Activated CD4-positive, CD25-positive, alpha-beta regulatory T cell treated with anti-CD3 and anti-CD28 coated beads, Interleukin-2, amount 50 U/mL, for 16 hours (primary cell): Measurements from ENCODE around the gene MATK.

Source experiments
- DNase-seq: peaks from one replicate; pipeline ENCODE4 v3.0.0-alpha.2; 2020; ENCODE audit warnings: low read depth, low spot score

Gene MATK

GRCh38 chr19:3785938-3786824 is at the start of gene MATK:
MATK (minus strand) TSS chr19:3786381; CDS start chr19:3785135, 1,246 bp downstream.
- no peak for DNase-seq

GRCh38 chr19:3835055-3835435 is 48.9 kb upstream of the MATK start:
- DNase-seq, result no peak

DNA sequence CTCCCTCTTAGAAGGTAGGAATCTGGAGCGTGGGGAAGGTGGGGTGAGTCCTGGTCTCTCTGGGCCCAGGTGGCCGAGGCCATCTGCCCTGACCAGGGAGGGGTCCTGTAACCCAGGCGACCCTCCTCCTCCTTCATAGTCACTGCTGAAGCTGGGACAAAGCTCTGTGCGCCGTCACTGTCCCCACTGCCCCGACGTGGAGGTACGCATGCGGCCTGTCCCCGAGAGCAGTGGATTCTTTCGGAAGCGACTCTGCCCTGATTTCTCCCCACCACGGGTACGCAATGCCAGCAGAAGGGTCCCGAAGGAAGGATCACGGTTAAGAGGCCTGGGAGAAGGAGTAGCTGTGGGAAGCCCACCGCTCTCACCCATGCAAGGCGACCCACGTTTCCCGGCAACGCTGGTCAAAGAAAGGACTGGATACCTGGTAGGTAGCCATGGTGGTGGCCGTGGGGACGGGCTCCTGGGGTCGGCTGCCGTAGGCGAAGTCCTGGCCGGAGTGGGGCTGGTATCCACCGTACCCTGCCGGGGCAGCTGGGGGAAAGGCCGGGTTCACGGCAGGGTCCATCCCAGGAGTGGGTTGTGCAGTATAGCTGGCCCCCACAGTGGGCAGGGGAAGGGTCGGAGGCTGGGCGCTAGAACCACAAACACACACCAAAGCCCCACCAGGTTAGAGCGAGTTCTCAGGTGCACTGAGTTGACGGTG is 48.3 kb upstream of the MATK start:
- DNase-seq, result no peak

GRCh38 chr19:3833578-3834348 is 47.6 kb upstream of the MATK start:
- DNase-seq, result no peak

DNA sequence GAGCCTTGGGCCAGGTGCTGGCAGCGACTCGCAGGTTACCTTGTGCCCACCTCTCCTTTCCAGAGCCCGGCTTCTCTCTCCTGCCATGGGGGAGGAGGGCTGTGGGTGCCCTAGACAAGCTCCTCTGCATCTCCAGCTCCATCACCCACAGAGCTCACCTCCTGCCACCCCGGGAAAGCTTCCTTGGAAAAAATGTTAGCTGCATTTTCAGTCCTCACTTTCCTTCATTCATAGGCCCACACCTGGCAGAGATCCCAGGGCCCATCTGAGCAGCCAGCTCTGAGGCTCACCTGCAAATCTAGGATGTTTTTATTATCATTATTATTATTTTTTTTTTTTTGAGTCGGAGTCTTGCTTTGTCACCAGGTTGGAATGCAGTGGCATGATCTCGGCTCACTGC is 45.8 kb upstream of the MATK start:
- DNase-seq, result no peak

GRCh38 chr19:3831601-3832000 is 45.4 kb upstream of the MATK start:
- DNase-seq, result no peak

DNA sequence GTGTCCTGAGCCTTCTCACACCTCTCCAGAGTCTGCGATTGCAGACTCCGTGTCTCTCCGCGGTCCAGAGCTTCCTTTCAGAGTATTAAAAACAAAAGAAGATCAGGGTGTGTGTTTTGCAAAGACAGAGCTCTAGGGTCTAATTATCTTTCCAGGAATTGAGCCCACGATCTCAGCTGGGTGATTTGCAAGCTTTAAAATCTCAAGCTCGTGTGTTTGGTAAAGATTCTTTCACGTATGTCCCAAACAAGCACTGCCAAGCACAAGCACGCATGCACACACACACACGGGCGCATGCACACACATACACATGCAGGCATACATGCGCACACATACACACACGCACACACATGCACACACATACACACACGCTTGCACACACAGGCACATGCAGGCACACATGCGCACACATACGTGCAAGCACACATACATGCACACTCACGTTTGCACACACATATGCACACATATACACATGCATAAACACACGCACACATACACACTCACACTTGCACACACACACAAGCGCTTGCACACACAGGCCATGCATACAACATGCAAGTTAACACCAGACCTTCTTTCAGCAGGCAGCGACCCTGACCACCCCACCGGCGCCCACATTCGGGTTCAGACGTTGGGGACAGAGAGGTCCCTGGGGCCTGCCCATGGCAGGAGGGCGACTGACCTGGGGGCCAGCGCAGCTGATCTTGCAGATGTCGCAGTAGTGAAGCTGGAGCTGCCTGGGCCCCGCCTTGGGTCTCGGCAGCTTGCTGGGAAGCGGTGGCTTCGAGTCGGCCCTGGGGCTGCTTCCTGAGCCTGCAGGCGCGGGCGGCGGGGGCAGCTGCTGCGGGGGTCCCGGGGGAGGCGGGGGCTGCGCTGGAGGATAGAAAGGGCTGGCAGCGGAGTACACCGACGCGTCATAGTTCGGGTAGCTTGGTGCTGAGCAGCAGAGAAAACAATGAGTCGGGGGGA is 44.7 kb upstream of the MATK start:
- DNase-seq, result no peak

DNA sequence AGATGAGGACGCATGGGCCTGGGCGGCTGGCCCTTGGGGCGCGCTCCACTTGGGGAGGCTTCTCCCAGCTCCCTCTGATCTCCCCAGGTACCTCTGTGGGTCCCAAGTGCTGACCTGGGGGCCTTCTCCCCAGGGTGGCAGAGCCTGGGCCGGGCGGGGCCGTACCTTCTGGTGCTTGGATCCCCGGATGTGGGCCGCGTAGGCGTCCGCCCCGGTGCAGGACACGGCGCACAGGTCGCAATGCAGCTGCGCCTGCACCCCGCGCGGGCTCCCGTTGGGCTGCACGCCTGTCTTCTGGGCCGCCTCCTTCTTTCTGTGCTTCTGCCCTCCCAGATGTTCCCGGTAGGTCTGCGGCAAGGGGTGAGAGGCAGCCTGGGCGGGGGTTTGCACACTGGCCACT is 41.1 kb upstream of the MATK start:
- no peak for DNase-seq

DNA sequence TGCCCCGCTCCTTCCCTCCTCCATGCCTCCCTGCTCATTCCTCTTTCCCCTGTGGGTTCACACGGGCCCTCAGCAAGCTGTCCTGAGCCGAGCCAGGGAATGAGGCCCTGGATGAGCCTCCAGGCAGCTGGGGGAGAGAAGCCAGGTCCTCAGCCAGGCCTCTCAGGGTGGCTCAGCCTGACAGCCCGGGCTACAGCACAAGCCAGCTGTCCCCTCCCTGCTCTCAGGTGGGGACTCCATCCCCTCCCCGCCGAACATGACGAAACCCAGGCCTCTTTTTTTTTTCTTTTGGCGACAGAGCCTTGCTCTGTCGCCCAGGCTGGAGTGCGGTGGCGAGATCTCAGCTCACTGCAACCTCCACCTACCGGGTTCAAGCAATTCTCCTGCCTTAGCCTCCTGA is 40.0 kb upstream of the MATK start:
- DNase-seq, result no peak

GRCh38 chr19:3825286-3825956 is 39.2 kb upstream of the MATK start:
- no peak for DNase-seq

DNA sequence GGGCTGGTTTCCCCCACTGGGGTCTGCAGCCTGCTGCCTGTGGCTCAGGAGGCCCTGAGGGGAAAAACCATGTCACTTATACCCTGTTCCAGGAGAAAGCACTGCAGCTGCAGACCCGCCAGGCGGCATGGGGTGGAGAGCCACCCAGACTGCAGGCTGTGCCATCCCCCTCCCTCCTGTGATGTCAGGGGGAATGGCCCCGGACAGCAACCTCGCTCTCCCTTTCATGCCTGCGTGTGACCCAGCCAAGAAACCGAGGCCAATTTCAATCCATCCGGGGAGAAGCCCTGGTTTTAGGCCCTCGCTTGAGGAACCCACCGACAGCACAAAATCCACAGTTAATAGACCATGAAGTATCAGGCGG is 37.2 kb upstream of the MATK start:
- no peak for DNase-seq

- DNase-seq, result no peak
Measured at GRCh38 chr19:3822683-3823349, 36.6 kb upstream of the MATK start.

DNA sequence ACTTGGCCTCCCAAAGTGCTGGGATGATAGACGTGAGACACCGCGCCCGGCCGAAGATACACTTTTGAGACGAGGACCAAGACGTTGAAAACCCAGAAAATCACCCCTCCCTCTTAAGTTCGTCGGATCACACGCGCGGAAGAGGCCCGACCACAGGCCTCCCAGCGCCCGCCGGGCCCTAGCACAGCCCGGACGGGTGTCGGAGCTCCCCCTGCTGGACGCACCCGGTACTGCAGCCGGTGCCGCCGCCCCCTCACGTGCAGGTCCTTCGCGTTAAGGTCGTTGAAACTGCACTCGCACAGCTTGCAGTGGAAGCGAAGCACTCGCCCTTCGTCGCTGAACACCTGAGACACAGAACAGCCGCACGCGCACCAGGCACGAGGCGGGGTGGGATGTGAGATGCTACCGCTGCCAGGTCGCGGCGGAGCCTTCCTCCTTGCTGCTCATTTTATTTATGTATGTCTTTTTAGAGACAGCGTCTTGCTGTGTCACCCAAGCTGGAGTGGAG is 35.7 kb upstream of the MATK start:
- peak; percentile 66 for DNase-seq

GRCh38 chr19:3821156-3821555 is 35.0 kb upstream of the MATK start:
- no peak for DNase-seq

DNA sequence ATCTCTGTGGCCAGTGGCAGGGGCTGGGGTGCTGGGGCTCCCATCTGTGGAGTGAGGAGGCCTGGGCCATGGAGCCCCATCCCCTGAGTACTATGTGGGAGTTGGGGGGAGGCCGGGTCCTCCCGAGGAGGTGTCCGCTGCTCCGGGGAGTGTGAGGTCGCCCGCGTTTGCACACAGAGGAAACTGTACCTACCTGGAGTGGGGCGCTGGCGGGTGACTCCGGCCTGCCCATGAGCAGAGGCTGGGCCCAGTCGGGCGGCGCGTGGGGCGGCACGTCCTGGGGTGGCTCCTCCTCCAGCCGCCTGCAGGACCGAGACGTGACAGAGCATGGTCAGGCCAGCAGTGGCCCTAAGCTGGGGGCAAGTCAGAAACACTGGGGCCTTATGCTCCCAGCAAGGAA is 33.8 kb upstream of the MATK start:
- DNase-seq, result no peak

DNA sequence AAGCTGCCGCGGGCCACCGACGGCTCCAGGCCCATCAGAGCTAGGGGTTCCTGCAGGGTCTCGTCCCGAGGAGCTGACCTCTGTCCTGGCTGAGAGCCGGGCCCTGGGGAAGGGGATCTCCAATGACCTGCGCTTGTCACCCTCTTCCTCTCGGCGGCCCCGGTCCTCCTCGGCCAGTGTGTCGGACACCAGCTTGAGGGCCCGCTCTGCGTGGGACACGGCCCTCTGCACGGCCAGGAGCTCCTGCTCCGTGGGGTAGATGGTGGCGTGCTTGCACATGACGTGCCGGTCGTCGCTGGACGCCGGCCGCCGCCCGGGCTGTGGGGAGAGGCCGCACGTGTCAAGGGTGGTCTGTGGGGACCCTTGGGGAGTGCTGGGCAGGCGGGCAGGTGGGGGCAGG is 32.7 kb upstream of the MATK start:
- DNase-seq, result no peak

GRCh38 chr19:3818466-3818865 is 32.3 kb upstream of the MATK start:
- no peak for DNase-seq

GRCh38 chr19:3817761-3818160 is 31.6 kb upstream of the MATK start:
- DNase-seq, result no peak

- no peak for DNase-seq
Measured at GRCh38 chr19:3816566-3817218, 30.5 kb upstream of the MATK start.
